NCI-H2081 treated with DMSO at 0.1 percent for 48 hours (cell line): ENCODE measurements around the gene FOXF2.
"Not testable (repeated sequence)": the region's sequence is repeated elsewhere in the genome, so short reads cannot be mapped to it uniquely, and the experiment has no call there.

Experiments
- DNase-seq: peaks from one replicate; lab custom pipeline; 2025; lab: John Stamatoyannopoulos, UW

FOXF2 gene

DNA sequence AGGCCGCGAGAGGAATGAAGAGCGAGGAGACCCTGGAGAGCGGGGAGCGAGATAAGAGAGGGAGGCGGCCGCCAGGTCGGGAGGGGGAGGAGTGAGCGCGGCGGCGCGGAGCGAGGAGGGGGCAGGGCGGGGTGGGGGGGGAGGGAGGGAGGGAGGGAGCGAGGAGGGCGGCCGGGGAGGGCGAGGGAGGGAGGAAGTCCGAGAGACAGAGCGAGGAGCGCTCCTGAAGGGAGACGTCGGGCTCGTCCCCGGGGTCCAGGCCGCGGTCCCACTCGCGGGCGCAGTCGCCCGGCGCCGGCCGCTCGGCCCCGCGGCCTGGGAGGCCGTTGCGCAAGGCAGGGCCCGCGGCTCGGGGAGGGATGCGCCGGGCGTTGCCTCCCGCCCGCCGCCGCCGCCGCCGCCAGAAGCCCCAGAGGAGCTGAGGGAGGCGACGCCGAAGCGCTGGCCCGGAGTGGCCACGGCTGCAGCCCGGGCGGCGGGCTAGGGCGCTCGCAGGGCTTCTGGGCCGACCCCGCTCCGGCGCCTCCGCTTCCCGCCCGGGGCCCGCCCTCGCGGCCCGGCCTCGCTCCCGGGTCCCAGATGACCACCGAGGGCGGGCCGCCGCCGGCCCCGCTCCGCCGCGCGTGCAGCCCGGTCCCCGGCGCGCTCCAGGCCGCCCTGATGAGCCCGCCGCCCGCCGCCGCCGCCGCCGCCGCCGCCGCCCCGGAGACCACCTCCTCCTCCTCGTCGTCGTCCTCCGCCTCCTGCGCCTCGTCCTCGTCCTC lies at the start of gene FOXF2:
Gene FOXF2, plus strand, starts transcription at position 208 of the 764 bp plus-strand sequence. Its CDS starts 372 bp downstream, at position 580.
- no peak for DNase-seq

DNA sequence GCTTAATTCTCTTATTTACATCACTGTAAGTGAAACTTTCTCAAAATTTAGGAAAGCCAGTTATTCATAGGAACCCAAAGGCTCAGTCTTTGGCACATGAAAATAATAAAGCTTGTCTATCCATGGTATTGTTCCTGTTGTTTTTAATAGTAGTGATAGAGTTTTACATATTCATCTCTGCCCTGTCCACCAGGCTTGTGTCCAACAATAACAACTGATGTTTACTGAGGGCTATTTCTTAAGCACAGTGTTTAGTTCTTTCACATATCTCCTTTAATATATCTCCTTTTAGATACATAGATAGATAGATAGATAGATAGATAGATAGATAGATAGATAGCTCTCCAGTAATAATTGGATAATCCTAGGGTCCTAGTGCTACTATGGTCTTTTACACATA lies 43.3 kb upstream of the FOXF2 start:
- no peak for DNase-seq

DNA sequence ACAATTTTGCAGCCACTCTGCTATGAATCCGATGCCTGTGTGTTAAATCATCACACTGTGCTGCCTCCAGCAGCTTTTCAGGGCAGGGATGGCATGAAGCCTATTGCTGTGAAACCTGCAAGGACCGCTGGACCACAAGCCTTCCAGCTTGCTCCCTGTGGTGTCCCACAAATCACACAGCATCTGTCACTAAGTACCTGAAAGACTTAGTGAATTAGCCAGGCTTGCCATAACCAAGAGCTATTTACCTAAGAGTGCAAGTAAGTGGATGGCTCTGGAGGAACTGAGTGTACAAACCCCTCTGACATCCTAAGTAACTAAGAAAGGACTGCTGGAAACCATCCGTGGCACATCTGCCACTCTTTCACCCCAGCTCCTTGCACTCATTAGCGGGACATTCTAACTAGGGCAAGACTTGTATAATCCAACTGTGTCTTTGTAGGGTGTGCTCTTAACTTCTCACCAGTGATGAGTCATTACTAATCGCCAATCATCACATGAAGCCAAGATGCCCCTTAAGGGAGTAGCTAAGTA lies 42.8 kb upstream of the FOXF2 start:
- no peak for DNase-seq

DNA sequence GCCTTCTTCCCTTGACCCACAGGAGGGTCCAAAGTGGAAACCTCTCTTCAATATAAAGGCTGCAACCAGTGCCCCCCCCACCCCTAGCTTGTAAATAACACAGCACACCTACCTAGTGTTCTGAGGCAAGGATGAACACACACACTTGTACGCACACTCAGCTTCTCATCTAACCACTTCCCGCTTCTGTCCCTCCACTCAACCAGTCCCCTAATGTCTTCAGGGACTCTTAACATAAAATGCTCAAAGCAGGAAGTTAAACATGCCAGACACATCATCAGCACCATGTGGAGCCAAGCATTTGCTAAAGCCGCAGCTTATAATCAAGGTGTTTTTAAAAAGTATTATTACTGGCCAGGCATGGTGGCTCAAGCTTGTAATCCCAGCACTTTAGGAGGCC lies 42.2 kb upstream of the FOXF2 start:
- no peak for DNase-seq

DNA sequence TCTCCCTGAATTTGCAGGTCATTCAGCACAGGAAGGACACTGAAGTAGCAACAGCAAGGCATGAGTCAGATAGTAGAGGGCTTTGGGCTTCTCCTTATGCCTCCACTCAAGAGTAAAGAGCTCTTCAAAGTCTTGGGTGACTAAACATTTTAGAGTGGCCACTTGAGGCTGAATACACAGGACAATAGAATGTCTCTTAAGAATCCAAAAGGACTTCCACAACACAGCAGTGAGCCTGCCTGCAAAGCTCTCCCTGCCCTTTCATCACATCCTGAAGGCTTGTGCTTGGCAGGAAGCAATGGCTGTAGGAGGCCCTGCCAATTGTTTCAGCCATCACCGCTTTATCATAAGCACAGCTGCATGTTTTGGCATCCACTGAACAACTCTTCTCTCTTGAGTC lies 40.7 kb upstream of the FOXF2 start:
- no peak for DNase-seq

DNA sequence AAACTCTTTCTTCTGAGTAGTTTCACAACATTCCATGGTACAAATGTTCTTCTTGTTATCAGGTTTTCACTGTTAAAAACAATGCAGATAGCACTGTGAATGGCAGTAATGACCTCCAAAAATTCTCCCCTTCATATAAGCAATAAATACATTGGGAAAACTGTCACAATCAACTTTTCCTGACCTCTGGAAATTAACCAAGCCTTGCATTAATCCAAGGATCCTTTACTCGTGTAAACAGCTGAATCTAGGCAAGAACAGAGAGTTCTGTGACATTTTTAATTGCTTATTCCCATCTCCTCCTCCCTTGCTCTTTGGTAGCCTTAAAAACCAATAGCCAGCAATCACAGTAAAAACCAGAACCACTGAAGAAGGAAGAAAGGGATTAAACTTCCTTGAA lies 39.7 kb upstream of the FOXF2 start:
- DNase-seq: no peak

DNA sequence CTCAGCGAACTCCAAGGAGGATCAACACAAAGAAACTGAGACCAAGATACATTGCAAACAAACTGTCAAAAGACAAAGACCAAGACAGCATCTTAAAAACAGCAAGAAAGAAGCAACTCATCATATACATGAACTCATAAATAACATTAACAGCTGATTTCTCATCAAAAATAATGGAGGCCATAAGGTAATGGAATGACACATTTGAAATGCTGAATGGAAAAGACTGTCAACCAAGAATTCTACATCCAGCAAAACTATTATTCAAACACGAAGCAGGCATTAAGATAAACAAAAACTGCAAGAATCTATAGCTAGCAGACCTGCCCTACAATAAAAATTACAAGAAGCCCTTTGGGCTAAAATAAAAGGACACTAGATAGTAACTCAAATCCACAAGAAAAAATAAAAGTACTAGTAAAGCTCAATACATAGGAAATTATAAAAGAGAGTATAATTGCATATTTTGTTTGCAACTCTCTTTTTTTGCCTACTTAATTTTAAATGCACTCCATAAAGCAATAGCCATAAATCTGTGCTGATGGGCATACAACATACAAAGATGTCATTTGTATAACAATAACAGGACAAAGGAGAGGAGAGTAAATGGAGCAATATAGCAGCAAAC lies 37.9 kb upstream of the FOXF2 start:
- no peak for DNase-seq

DNA sequence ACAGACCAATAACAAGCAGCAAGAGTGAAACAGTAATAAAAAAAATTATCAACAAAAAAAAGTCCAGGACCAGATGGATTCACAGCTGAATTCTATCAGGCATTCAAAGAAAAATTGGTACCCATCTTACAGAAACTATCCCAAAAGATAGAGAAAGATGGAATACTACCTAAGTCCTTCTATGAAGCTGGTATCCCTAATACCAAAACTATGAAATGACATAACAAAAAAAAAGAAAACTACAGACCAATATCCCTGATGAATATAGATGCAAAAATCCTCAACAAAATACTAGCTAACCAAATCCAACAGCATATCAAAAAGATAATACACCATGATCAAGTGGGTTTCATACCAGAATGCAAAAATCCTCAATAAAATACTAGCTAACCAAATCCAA lies 34.3 kb upstream of the FOXF2 start:
- DNase-seq: not testable (repeated sequence)

DNA sequence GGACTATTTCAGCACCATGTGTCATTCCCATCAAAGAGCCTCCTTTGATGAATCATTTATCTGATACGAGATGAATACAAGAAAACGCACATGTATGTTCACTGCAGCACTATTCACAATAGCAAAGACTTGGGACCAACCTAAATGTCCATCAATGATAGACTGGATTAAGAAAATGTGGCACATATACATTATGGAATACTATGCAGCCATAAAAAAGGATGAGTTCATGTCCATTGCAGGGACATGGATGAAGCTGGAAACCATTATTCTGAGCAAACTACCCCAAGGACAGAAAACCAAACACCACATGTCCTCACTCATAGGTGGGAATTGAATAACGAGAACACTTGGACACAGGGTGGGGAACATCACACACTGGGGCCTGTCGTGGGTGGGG lies 27.7 kb upstream of the FOXF2 start:
- not testable (repeated sequence) for DNase-seq

DNA sequence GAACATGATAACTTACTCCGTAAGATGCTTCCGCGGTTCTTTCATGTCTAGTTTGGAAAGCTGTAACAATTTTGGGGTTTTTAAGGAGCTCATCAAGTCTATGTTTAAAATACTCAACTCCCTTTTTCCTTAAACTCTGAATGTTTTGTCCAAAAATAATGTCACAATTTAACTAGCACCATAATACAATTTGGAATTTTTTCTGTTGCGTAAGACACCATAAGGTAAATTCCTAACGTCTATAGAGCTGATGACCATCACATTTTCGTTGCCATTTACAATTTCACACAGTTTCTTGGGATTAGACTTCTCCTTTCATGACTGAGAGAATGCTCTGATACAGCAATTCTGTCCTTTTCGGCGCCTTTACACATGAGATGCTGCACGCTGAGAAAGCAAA lies 26.7 kb upstream of the FOXF2 start:
- DNase-seq: no peak

DNA sequence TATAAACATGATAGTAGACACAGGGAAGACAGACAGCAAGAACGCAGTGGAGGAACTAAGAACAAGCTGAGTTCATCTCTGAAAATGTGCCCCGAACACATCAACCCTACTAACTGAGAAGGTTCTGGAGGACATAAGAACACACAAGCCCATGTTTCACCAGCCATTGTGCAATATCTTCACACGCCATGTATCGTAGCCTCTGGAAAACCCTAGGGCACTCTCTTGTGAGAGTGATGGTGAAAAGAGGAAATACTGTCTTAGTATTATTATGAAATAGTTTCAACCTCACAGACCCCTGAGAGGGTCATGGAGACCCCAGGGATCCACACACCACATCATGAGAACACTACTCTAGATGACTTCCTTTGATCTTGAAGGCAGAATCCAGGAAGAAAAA lies 26.1 kb upstream of the FOXF2 start:
- DNase-seq: no peak

DNA sequence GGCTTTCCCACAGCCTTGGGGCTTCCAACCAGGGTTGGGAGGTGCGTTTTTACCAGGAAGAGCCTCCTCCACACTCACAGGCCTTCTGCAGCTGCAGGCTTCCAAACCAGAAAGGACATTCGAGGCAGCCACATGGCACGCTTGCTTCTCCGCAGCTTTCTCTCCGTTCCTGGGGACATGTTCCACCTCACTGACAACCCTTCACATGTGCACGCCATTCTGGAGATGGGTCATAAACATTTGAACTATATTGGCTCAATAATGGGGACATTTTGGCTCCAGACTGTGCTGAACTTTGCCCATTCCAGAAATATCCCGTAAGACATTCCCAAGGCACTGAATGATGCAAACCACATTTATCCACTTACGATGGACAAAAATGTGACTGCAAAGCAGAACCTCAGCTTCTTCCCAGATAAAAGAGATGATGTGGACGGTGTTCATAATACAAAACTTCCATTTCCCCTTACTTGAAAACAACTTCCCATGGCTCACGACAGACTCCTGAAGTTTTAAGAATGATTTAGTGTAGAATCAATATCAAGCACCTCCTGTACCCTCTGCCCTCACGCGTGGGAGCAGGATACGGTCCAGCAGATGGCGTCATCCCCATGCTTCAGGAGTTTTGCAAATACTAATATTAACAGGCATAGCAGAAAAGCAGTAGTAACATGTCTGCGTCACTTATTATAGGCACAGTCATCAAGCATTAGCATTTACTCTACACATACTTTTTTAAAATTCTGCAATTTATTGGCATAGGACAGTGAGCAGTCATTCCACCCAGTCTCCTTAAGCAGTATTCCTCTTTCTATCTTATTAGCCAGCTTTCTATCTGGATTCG lies 25.4 kb upstream of the FOXF2 start:
- no peak for DNase-seq

DNA sequence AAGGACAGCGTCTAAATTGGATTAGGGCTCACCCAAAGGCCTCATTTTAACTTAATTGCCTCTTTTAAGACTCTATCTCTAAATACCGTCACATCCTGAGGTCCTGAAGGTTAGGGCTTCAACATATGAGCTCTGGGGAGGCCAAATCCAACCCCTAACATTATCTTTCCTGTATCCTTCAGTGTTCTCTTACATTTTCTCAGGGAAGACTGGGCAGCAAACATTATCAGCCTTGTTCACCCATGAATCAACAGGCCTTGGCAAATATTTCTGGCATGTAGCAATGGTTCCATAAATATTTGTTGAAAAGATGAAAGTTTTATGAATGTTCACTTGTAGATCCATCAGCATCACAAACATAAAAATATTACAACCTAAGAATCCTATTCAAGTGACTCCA lies 24.6 kb upstream of the FOXF2 start:
- no peak for DNase-seq

DNA sequence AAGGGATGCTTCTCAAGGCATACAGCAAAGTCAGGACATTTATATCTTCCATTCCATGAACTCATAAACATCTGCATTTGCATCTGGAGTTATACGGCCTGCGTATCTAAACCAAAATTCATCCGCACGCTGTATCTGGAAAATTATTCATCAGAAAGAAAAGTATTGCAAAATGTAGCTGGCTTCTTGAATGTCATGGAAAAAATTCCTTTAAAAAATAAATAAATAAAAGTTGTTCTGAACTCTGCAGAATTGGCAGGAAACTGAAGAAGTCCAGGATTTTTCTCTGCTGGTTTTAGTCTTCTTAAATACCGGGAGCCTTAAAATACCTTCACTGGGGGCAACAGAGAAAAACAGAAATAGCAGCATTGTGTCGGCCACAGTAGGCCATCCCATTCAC lies 23.7 kb upstream of the FOXF2 start:
- no peak for DNase-seq

DNA sequence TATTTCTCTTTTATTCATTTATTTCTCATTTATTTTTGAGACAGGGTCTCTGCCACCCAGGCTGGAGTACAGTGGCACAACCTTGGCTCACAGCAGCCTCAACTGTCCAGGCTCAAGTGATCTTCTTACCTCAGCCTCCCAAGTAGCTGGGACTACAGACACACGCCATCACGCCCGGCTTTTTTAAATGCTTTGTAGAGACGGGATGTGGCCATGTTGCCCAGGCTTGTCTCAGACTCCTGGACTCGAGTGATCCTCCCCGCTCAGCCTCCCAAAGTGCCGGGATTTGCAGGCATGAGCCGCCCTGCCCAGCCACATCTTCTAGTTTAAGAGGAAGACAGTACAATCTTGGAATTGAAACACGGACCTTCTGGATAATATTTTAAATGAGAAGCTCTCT lies 21.6 kb upstream of the FOXF2 start:
- DNase-seq: no peak

DNA sequence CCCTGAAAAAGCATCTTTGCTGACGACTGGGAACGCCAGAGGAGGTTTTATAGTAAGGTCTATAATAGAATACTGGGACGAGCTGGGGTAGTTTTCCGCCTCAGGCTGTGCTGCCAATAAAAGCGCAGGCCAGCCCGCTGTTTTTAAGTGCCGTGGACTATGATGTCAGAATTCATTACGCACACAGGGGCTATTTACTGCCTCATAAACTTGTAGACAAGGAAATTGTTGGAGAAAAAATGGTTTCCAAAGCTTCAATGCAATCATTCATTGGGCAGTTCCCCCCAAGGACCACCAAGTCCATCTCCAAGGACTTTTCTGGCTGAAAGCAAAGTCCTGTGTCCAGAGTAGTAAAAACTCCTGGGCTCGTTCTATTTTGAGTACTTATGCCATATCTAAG lies 20.4 kb upstream of the FOXF2 start:
- DNase-seq: no peak

DNA sequence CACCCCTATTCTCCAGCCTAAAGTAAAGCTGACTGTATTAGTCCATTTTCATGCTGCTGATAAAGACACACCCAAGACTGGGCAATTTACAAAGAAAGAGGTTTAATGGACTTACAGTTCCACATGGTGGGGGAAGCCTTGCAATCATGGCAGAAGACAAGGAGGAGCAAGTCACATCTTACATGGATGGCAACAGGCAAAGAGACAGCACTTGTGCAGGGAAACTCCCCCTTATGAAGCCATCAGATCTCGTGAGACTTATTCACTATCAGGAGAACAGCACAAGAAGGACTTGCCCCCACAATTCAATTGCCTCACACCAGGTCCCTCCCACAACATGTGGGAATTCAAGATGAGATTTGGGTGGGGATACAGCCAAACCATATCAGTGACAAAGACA lies 19.7 kb upstream of the FOXF2 start:
- DNase-seq: not testable (repeated sequence)

DNA sequence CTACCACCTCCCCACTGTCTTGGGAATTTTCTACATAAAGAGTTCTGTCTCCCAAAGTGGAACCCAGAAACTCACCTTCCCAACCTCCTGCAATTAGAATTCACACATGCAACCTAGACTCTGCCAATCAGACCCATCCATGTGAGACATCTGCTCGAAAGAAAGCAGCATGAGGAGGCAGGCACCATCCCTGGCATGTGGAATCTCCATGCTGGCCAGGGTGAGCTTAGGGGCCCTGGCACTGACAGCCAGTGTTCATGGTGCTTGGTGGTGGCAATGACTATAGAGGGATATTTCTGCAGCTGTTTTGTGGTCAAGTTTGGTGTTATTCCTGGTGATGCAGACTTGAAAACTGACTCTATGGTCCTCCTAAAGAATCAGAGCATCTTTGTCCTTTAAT lies 17.4 kb upstream of the FOXF2 start:
- no peak for DNase-seq

DNA sequence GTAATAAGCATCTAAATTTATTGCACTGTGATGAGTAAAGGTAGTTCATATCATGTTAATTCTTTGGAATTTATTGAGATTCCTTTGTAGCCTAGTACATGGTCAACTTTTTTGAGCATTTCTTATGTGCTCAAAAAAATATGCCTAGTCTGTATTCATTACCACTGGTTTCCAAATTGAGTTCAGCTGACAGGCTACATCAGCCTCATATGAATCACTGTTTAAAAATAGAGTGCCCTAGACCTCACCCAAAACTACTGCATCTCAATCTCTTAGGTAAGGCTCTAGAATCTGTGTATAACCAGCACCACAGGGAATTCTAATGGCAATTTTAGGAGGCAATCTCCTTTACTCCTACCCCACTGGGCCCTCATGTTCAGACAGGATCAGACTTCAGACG lies 16.7 kb upstream of the FOXF2 start:
- no peak for DNase-seq

DNA sequence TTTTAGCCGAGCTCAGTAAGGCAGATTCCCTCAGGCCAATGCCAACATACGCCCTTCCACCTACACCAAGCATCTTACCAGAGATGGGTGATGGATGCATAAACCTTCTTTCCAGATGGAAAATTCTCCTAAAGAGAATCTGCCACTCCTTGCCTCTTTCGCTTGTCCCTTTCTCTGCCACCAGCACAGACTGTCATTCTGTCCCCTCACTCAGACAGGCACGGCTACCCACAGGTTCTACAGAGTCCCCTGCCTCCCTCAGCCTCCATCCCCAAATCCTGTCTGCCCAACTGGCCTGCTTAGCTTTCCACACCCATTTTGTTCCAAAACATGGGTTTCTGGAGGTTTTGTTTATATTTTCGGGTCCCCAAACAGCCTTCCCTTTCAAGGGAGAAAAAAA lies 12.7 kb upstream of the FOXF2 start:
- no peak for DNase-seq

DNA sequence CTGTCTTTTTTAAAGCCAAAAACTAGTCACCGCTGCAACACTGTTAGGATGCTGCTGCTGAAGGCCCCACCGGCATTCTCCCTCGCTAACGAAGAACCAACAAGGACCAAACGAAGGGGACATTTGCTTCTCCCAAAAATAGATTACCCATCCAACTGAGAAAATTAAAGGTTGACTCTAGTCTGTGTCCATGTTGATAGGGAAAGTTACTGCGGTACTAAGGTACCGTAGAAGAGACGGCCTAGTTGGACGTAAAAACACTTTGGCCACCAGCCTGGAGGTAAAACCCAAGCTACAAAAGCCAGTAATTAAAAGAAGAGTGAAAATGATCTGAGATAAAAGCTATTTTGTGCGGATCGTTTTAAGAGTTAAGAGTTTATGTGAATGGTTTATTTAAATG lies 11.8 kb upstream of the FOXF2 start:
- no peak for DNase-seq

DNA sequence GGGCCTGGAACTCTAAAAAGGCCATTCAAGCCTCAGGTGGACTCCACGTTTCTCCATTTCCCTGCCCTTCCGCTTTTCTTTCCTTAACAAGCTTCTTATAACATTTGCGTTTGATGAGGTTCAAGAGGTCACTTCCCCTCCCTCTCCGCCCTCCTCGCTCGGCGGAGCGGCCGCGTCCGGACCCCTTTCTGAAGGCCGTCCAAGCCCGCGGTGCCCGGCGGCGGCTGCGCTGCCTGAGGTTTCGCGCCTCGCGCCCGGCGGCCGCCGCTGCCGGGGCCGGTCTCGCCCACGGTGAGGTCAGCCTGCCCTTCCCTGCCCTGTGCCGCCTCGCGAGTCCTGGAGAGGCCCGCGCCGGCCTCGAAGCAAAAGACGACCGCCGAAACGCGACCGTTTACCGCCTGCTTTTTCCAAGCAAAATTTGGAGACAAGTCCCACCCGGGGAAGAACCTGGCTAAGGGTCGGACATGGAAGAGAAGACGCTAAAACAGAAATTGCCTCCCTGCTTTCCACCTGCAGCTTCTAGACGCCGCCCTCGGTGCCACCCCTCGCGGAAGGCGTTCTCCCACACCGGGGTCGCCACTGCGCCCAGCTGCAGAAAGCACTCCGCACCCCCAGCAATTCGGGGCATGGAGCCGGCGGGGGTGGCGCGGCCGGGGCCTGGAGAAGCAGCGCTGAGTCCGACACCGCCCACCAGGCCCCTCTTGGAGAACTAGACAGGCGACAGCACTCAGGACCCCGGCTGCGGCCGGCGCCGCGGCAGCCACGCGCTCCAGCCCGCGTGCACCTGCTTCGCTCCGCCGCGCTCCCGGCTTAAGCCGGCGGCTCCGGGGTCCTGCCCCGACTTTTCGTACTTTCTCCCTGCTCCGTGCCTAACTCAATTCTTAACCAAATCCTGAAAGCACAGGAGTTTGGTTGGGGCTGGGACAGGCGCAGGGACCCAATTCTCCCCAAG lies 11.0 kb upstream of the FOXF2 start:
- DNase-seq: no peak
